D721Med (cell line): Measurements from ENCODE around the gene FAM50A.

ENCODE experiments used
- DNase-seq: peaks from one replicate; pipeline ENCODE4 v3.0.0; 2011; ENCODE audit warnings: low spot score; ENCODE audit not compliant: insufficient read length
- FAIRE-seq: peaks from 2 replicates; lab custom pipeline; 2011; peaks lifted over from hg19 to GRCh38; lab: Jason Lieb, UNC
- CTCF ChIP-seq: IDR thresholded peaks from 2 replicates; pipeline ENCODE4 v1.5.1; 2012; ENCODE audit warnings: mild to moderate bottlenecking, control low read depth; ENCODE audit not compliant: insufficient read depth; ENCODE audit errors: missing control alignments

Gene FAM50A

GRCh38 chrX:154486396-154487207 is 42.7 kb downstream of the FAM50A start, which contains the start of gene UBL4A:
TSS of gene UBL4A (minus strand) at chrX:154486615. CDS start at chrX:154486584, 31 bp downstream.
- DNase-seq (peak; percentile 55), FAIRE-seq (no peak)
- TF ChIP-seq CTCF: no peak

GRCh38 chrX:154487518-154488290 is 43.8 kb downstream of the FAM50A start:
- DNase-seq: no peak
- TF ChIP-seq CTCF: no peak
- no peak for FAIRE-seq

- FAIRE-seq (no peak), DNase-seq (no peak)
- no peak for TF ChIP-seq CTCF
These were observed 44.6 kb downstream of the FAM50A start for GRCh38 chrX:154488336-154489075.

GRCh38 chrX:154489182-154489581 is 45.2 kb downstream of the FAM50A start:
- FAIRE-seq: no peak
- DNase-seq: no peak
- TF ChIP-seq CTCF: no peak

- DNase-seq (no peak), FAIRE-seq (no peak)
- TF ChIP-seq CTCF: no peak
These were observed 46.1 kb downstream of the FAM50A start for GRCh38 chrX:154490021-154490413.

- FAIRE-seq: no peak
- TF ChIP-seq CTCF: peak; percentile 18
These were observed 46.6 kb downstream of the FAM50A start, which contains the start of gene SLC10A3 for GRCh38 chrX:154490414-154491083. TSS of gene SLC10A3 (minus strand) at chrX:154490629. CDS start at chrX:154488940, 1,689 bp downstream.

More at GRCh38 chrX:154490414-154491083, 46.6 kb downstream of the FAM50A start, which contains the start of gene SLC10A3:
- DNase-seq: peak; percentile 85
